OCI-LY7 (cell line): ENCODE data around the gene COX20. TPM values are rescaled to one million over a fixed set of nuclear protein-coding genes. Genes with fewer than 3 reads are reported as not detected.

Experiments used
- BruUV-seq: library from RNA; stranded (reverse); fragments of 400-500 nt; replicated peaks from 2 replicates; lab custom pipeline; 2021; lab: Mats Ljungman, UMichigan
- CTCF ChIA-PET: fragments of 300-600 bp; sonication (Branson Sonifier 250); formaldehyde crosslinking; loops from one replicate; lab custom pipeline; 2022; ENCODE audit warnings: antibody characterized with exemption; ENCODE audit not compliant: unreplicated experiment; lab: Charles Lee
- POLR2A ChIA-PET: fragments of 300-600 bp; sonication (Branson Sonifier 250); formaldehyde crosslinking; loops from one replicate; lab custom pipeline; 2022; ENCODE audit warnings: antibody characterized with exemption; lab: Charles Lee
- DNase-seq: peaks from one replicate; pipeline ENCODE4 v3.0.0-alpha.2; 2015; ENCODE audit warnings: low spot score
- H2AFZ ChIP-seq: fragments of 200-600 bp; sonication (generic), shearing (Covaris generic); 2 replicates; pipeline ENCODE4 v1.6.1; 2014; ENCODE audit warnings: mild to moderate bottlenecking, antibody characterized with exemption, low read length, moderate library complexity
- H3K27ac ChIP-seq: fragments of 200-600 bp; sonication (generic); 2 replicates; pipeline ENCODE4 v1.5.1; 2014; ENCODE audit warnings: mixed run types, low read depth, mild to moderate bottlenecking, moderate library complexity, low read length, inconsistent platforms; ENCODE audit not compliant: poor library complexity, severe bottlenecking
- H3K36me3 ChIP-seq: fragments of 200-600 bp; sonication (generic); 2 replicates; pipeline ENCODE4 v1.6.1; 2014; ENCODE audit warnings: mild to moderate bottlenecking, antibody characterized with exemption, low read length, moderate library complexity, mixed read lengths; ENCODE audit not compliant: insufficient read depth
- H3K4me1 ChIP-seq: fragments of 200-600 bp; sonication (generic); 2 replicates; pipeline ENCODE4 v1.5.1; 2014; ENCODE audit warnings: mild to moderate bottlenecking, low read length; ENCODE audit not compliant: insufficient read depth, poor library complexity, severe bottlenecking
- H3K4me2 ChIP-seq: fragments of 200-600 bp; sonication (generic); 2 replicates; pipeline ENCODE4 v1.6.1; 2014; ENCODE audit warnings: mild to moderate bottlenecking, low read length
- H3K4me3 ChIP-seq: fragments of 200-600 bp; sonication (generic); 2 replicates; pipeline ENCODE4 v1.5.1; 2014; ENCODE audit warnings: mild to moderate bottlenecking, low read depth, low read length; ENCODE audit not compliant: poor library complexity, severe bottlenecking
- H3K79me2 ChIP-seq: fragments of 200-600 bp; sonication (generic); 2 replicates; pipeline ENCODE4 v1.6.1; 2016; ENCODE audit warnings: low read depth, mild to moderate bottlenecking, low read length, moderate library complexity, mixed read lengths; ENCODE audit not compliant: insufficient read depth
- H3K9me2 ChIP-seq: fragments of 200-600 bp; sonication (generic); 2 replicates; pipeline ENCODE4 v1.6.1; 2016; ENCODE audit warnings: mild to moderate bottlenecking, low read length, mixed read lengths; ENCODE audit not compliant: insufficient read depth
- H3K9me3 ChIP-seq: fragments of 200-600 bp; sonication (generic); 2 replicates; pipeline ENCODE4 v1.6.1; 2014; ENCODE audit warnings: mild to moderate bottlenecking, mixed run types, low read length, mixed read lengths
- H4K20me1 ChIP-seq: fragments of 200-600 bp; sonication (generic); 2 replicates; pipeline ENCODE4 v1.6.1; 2014; ENCODE audit warnings: mild to moderate bottlenecking, antibody characterized with exemption, low read length, moderate library complexity, mixed read lengths; ENCODE audit not compliant: insufficient read depth
- CTCF ChIP-seq: fragments of 200-600 bp; sonication (generic); conservative IDR thresholded peaks from 2 replicates; pipeline ENCODE4 v1.5.1; 2014; ENCODE audit warnings: mild to moderate bottlenecking, antibody characterized with exemption, low read length, moderate library complexity, mixed read lengths
- EZH2phosphoT487 ChIP-seq: fragments of 200-600 bp; sonication (generic); IDR thresholded peaks from 2 replicates; pipeline ENCODE4 v1.6.1; 2018; ENCODE audit warnings: low read depth, borderline replicate concordance, mild to moderate bottlenecking, mixed run types, antibody characterized with exemption, low read length, moderate library complexity, mixed read lengths
- intact Hi-C: fragments of 100-400 bp; cut with micrococcal nuclease; formaldehyde crosslinking; loops from one replicate; pipeline ENCODE4 v1.10.0; 2022; ENCODE audit not compliant: unreplicated experiment
- total RNA-seq, 2 experiments: library from RNA; depleted of rRNA in 1 of 2; stranded (reverse); fragments of >200 nt in 1 of 2; shearing (Covaris generic) in 1 of 2; gene quantifications; 2 replicates each; pipeline ENCODE4 v1.2.3, GENCODE V29; 2014 to 2022

The COX20 gene
- total RNA-seq, 2 experiments from 2014 or later = 12.7 to 26.3 TPM

GRCh38 chr1:244850099-244850852 is 14.8 kb downstream of the COX20 start:
- ChIA-PET CTCF (no interaction called here), POLR2A (interaction anchor here (0.6 to 4.9 kb wide), 12 partner anchors 9 to 936 kb away, joined by 3 to 40 read pairs (median 7); partner anchors contain the start of genes COX20 and HNRNPU)
- DNase-seq = no peak
- H3K79me2 ChIP-seq = peaks cover 81% of the 10 kb centered on the region
- H3K27ac ChIP-seq = no peak overlapping the region
- no TSS peak for BruUV-seq
- no peaks in the 10 kb centered on the region for H3K9me2 ChIP-seq
- H3K4me3 ChIP-seq = no peak overlapping the region
- intact Hi-C loops = no loop called here
- no peaks in the 10 kb centered on the region for H3K9me3 ChIP-seq
- peaks cover 100% of the 10 kb centered on the region for H3K36me3 ChIP-seq
- H2AFZ ChIP-seq = no peak overlapping the region
- TF ChIP-seq EZH2phosphoT487 (no peak), CTCF (no peak)
- H4K20me1 ChIP-seq = peaks cover 46% of the 10 kb centered on the region
- peaks cover 4% of the 10 kb centered on the region for H3K4me1 ChIP-seq
- H3K4me2 ChIP-seq = no peak overlapping the region

GRCh38 chr1:244850896-244851295 is 15.4 kb downstream of the COX20 start:
- H3K36me3 ChIP-seq = peaks cover 100% of the 10 kb centered on the region

More at GRCh38 chr1:244850896-244851295, 15.4 kb downstream of the COX20 start:
- Histone ChIP-seq H3K79me2 (peaks cover 87% of the 10 kb centered on the region), H4K20me1 (peaks cover 52% of the 10 kb centered on the region), H3K9me2 (no peaks in the 10 kb centered on the region), H3K9me3 (no peaks in the 10 kb centered on the region), H3K4me2 (no peak overlapping the region), H2AFZ (no peak overlapping the region), H3K27ac (no peak overlapping the region), H3K4me3 (no peak overlapping the region), H3K4me1 (peaks cover 5% of the 10 kb centered on the region)
- CTCF ChIA-PET = no interaction called here
- BruUV-seq = no TSS peak
- TF ChIP-seq EZH2phosphoT487 (no peak), CTCF (no peak)
- POLR2A ChIA-PET = interaction anchor here (0.6 to 4.9 kb wide), 9 partner anchors 8 to 936 kb away, joined by 3 to 40 read pairs (median 8); partner anchors contain the start of genes COX20 and HNRNPU
- intact Hi-C loops = no loop called here
- DNase-seq = no peak
